HEK293T (cell line): ENCODE results near the gene ELK1.

ENCODE experiments used
- CTCF ChIA-PET: fragments of 350-600 bp; formaldehyde crosslinking; extraction: SDS; loops from one replicate; lab custom pipeline; 2021; ENCODE audit warnings: antibody characterized with exemption, inconsistent platforms; lab: Yijun Ruan, JAX
- POLR2A ChIA-PET: fragments of 350-600 bp; formaldehyde crosslinking; extraction: SDS; loops from one replicate; lab custom pipeline; 2020; ENCODE audit warnings: antibody characterized with exemption, inconsistent platforms; lab: Yijun Ruan, JAX
- DNase-seq: peaks from one replicate; pipeline ENCODE4 v3.0.0; 2012; ENCODE audit warnings: mixed read lengths; ENCODE audit errors: extremely low spot score
- ARNT ChIP-seq: fragments of 450-650 bp; IDR thresholded peaks from 2 replicates; pipeline ENCODE4 v1.6.1; 2017; ENCODE audit warnings: mild to moderate bottlenecking
- BHLHE40 ChIP-seq: fragments of 450-650 bp; IDR thresholded peaks from 2 replicates; pipeline ENCODE4 v1.6.1; 2016; ENCODE audit warnings: mild to moderate bottlenecking, moderate library complexity, borderline replicate concordance
- CTBP1 ChIP-seq: fragments of 450-650 bp; IDR thresholded peaks from 2 replicates; pipeline ENCODE4 v1.6.1; 2016; ENCODE audit warnings: borderline replicate concordance
- ELF4 ChIP-seq: fragments of 450-650 bp; IDR thresholded peaks from 2 replicates; pipeline ENCODE4 v1.6.1; 2017; ENCODE audit warnings: antibody characterized with exemption
- FOXA1 ChIP-seq: fragments of 450-650 bp; IDR thresholded peaks from 2 replicates; pipeline ENCODE4 v1.6.1; 2016; ENCODE audit warnings: mild to moderate bottlenecking
- FOXK2 ChIP-seq: fragments of 450-650 bp; IDR thresholded peaks from 2 replicates; pipeline ENCODE4 v1.6.1; 2016; ENCODE audit warnings: mild to moderate bottlenecking
- FOXM1 ChIP-seq: fragments of 450-650 bp; IDR thresholded peaks from 2 replicates; pipeline ENCODE4 v1.6.1; 2017; ENCODE audit warnings: mild to moderate bottlenecking, borderline replicate concordance
- HDGF ChIP-seq: fragments of 450-650 bp; IDR thresholded peaks from 2 replicates; pipeline ENCODE4 v1.6.1; 2017; ENCODE audit warnings: antibody characterized with exemption, borderline replicate concordance
- L3MBTL2 ChIP-seq: fragments of 450-650 bp; conservative IDR thresholded peaks from 2 replicates; pipeline ENCODE4 v1.6.1; 2016; ENCODE audit warnings: mild to moderate bottlenecking
- LEF1 ChIP-seq: fragments of 450-650 bp; IDR thresholded peaks from 2 replicates; pipeline ENCODE4 v1.6.1; 2017; ENCODE audit warnings: mild to moderate bottlenecking, borderline replicate concordance
- NFRKB ChIP-seq: fragments of 450-650 bp; IDR thresholded peaks from 2 replicates; pipeline ENCODE4 v1.6.1; 2016; ENCODE audit warnings: mild to moderate bottlenecking, moderate library complexity
- PKNOX1 ChIP-seq: fragments of 450-650 bp; IDR thresholded peaks from 2 replicates; pipeline ENCODE4 v1.6.1; 2016
- SP1 ChIP-seq: fragments of 450-650 bp; IDR thresholded peaks from 2 replicates; pipeline ENCODE4 v1.6.1; 2017
- SUZ12 ChIP-seq: fragments of 450-650 bp; IDR thresholded peaks from 2 replicates; pipeline ENCODE4 v1.6.1; 2016; ENCODE audit warnings: mild to moderate bottlenecking
- TARDBP ChIP-seq: fragments of 450-650 bp; IDR thresholded peaks from 2 replicates; pipeline ENCODE4 v1.6.1; 2016
- ZNF384 ChIP-seq: fragments of 450-650 bp; IDR thresholded peaks from 2 replicates; pipeline ENCODE4 v1.6.1; 2016

ELK1 gene

DNA sequence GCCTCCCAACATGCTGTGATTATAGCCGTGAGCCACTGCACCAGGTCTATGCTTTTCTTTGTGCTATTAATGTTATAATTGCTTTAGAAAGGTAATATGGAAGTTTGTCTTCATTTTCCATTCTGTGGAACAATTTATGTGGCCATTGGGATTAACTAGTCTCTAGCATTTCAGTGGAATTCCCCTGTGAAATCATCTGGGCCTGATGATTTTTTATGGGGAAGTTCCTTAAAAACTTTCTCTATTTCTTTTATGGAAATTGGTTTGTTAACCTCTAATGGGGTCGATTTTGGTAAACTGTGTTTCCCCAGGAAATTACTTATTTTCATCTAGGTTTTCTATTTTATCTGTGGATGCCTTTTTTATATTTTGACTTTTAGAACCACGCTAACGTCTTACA, 56.8 kb downstream of the ELK1 start:
- TF ChIP-seq LEF1 = no peak
- no peak for TF ChIP-seq L3MBTL2
- no peak for TF ChIP-seq HDGF
- no peak for TF ChIP-seq FOXA1
- ChIA-PET POLR2A (no interaction called here), CTCF (interaction anchor here (0.9 kb wide), 1 partner anchor 88 kb away, joined by 3 read pairs; no protein-coding TSS in a partner anchor)
- no peak for DNase-seq

GRCh38 chrX:47590984-47591383, 59.4 kb downstream of the ELK1 start:
- TF ChIP-seq SP1 = no peak
- no peak for TF ChIP-seq HDGF
- no peak for TF ChIP-seq NFRKB
- TF ChIP-seq L3MBTL2 = no peak
- TF ChIP-seq CTBP1 = no peak
- TF ChIP-seq FOXK2 = no peak
- TF ChIP-seq BHLHE40 = no peak
- TF ChIP-seq ZNF384 = no peak
- no peak for DNase-seq
- ChIA-PET CTCF (no interaction called here), POLR2A (interaction anchor here (1.2 kb wide), 1 partner anchor 9 kb away, joined by 3 read pairs; the partner anchor contains the start of gene TIMP1)

DNA sequence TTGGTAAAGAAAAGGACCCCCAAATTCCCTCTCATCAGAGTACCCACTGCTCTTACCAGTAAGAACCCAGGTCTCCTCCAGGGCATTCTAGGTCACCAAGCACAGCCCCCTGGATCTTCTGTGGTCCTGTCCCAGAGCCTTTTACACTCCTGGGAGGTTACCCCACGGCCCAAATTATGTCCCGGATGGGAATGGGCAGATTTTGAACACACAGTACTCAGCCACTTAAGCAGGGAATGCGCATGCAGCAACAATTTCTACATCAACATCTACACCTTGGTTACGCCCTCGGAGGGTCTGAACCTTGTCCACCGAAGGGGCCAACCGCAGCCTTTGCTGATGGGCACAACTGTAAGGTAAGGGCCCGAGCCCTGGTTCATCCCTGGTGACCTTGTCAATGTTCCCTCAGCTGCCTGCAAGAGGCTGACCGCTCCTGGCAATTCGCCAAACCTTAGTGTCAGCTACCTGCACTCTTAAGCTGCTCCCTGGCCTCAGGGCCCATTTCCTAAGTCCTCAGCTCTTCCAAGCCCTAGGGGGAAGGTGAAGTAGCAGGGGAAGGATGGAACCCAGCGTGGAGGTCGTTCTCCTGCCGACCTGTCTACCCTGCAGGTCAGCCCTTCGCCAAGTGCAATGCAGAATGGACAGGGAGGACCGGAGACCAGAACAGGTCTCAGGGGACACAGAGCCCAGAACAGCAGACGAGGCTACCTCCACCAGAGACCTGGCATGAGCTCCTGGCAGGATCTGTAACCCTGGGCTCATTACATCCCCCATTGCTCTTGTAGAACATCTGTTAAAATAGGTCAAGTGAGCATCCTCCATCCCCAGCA, 62.2 kb downstream of the ELK1 start:
- TF ChIP-seq BHLHE40 = no peak
- no peak for TF ChIP-seq ZNF384
- no peak for TF ChIP-seq CTBP1
- no peak for TF ChIP-seq L3MBTL2
- TF ChIP-seq SP1 = no peak
- no peak for TF ChIP-seq ELF4
- TF ChIP-seq FOXA1 = no peak
- no peak for TF ChIP-seq SUZ12
- TF ChIP-seq TARDBP = no peak
- no peak for TF ChIP-seq ARNT
- no peak for TF ChIP-seq HDGF
- no peak for TF ChIP-seq LEF1
- no peak for TF ChIP-seq NFRKB
- TF ChIP-seq FOXM1 = no peak
- no peak for TF ChIP-seq FOXK2
- TF ChIP-seq PKNOX1 = no peak
- ChIA-PET CTCF (no interaction called here), POLR2A (no interaction called here)
- no peak for DNase-seq

DNA sequence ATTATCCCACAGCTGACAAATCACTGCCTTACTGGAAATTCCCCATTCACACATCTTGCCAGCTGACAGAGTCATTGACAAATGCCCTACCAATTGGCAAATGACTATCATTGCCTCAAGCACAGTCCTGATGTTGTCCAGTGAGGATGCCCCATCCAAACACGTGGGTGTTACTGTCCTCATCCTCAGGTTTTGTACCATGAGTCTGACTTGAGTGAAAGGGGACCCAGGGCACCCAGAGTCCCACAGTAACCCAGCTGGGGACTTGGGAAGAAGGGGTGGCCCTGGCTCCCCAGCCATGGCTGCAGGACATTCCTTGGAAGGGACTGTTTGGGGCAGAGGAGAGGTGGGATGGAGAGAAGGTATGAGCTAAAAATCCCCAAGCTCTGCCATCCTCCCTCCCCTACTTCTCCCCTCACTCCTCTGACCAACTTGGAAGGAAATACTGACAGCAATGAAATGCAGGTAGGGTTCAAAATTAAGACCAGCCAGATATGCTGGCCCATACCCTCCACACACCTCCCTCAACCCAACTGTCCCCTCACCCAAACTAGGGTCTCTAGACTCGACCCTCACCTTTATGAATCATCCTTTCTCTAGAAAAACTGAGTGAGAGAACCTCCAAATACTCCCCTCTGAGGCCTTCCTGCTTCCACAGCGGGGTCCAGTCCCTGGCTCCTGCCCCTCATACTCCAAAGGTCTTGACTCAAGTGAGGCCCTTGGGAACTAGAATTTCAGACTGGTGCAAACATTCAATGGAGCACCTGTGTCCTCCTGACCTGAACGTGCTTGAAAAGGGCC, 63.1 kb downstream of the ELK1 start:
- ChIA-PET CTCF (no interaction called here), POLR2A (no interaction called here)
- no peak for DNase-seq
- TF ChIP-seq NFRKB (no peak), FOXM1 (no peak), FOXA1 (no peak), BHLHE40 (no peak), ELF4 (no peak), SUZ12 (no peak), ARNT (no peak), LEF1 (no peak), ZNF384 (no peak), CTBP1 (no peak), TARDBP (no peak), SP1 (no peak), L3MBTL2 (no peak), FOXK2 (no peak), HDGF (no peak), PKNOX1 (no peak)

DNA sequence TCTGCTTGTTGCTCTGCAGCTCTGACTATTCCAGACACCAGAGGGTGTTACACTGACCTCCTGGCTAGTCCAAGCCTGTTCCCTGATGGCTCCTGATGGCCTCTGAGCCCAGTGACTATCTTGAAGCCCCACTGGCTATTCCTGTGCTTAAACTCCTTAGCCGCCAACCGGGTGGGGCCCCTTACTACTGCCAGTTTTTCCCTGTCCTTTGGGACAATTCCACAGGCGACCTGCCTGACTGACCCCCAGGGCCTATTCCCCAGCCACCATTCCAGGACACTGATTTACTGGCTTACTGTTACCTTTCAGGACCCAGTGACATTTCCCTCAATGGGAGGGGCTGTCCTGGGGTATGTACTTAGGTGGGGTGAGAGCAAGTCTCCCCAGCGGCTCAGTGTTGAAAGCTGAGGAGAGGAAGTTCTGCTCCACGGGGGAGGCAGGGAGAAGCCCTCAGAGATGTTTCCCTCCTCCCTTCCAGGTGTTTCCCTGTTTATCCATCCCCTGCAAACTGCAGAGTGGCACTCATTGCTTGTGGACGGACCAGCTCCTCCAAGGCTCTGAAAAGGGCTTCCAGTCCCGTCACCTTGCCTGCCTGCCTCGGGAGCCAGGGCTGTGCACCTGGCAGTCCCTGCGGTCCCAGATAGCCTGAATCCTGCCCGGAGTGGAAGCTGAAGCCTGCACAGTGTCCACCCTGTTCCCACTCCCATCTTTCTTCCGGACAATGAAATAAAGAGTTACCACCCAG, 64.1 kb downstream of the ELK1 start:
- TF ChIP-seq CTBP1 (no peak), SUZ12 (no peak), ARNT (no peak), FOXA1 (no peak), ELF4 (no peak), FOXM1 (no peak), LEF1 (no peak), ZNF384 (no peak), L3MBTL2 (no peak), HDGF (no peak), PKNOX1 (no peak), NFRKB (no peak), FOXK2 (no peak)
- CTCF ChIA-PET = no interaction called here
- DNase-seq = no peak
- POLR2A ChIA-PET = no interaction called here
